Measurements from ENCODE around the gene SLC47A2. TPM values are rescaled to one million over a fixed set of nuclear protein-coding genes. Genes with fewer than 3 reads are reported as not detected.
A peak's percentile ranks its signal among the peaks of the same experiment; 100 is the strongest.
"Not testable (repeated sequence)": the region's sequence is repeated elsewhere in the genome, so short reads cannot be mapped to it uniquely, and the experiment has no call there.

Gene SLC47A2
- polyA plus RNA-seq, 1 donor, result 5.5 TPM

GRCh38 chr17:19707728-19708221 is 8.6 kb downstream of the SLC47A2 start:
- no peak for DNase-seq

GRCh38 chr17:19706791-19707727 is 9.3 kb downstream of the SLC47A2 start:
- DNase-seq, result no peak

GRCh38 chr17:19705771-19706770 is 10.3 kb downstream of the SLC47A2 start:
- no peak for DNase-seq

GRCh38 chr17:19705201-19705600 is 11.2 kb downstream of the SLC47A2 start:
- no peak for DNase-seq

GRCh38 chr17:19703828-19704613 is 12.4 kb downstream of the SLC47A2 start:
- DNase-seq, result no peak

- peak; percentile 69 for DNase-seq
Observed at GRCh38 chr17:19703106-19703827, 13.1 kb downstream of the SLC47A2 start.

- no peak for DNase-seq
Observed at GRCh38 chr17:19702217-19702641, 14.2 kb downstream of the SLC47A2 start.

GRCh38 chr17:19686400-19687090 is 29.8 kb downstream of the SLC47A2 start:
- DNase-seq, result no peak

GRCh38 chr17:19684909-19685580 is 31.3 kb downstream of the SLC47A2 start:
- not testable (repeated sequence) for DNase-seq

- DNase-seq, result no peak
Observed at GRCh38 chr17:19683117-19683516, 33.3 kb downstream of the SLC47A2 start.

GRCh38 chr17:19678581-19679453 is 37.6 kb downstream of the SLC47A2 start:
- no peak for DNase-seq

GRCh38 chr17:19677736-19678379 is 38.5 kb downstream of the SLC47A2 start:
- no peak for DNase-seq

GRCh38 chr17:19676896-19677295 is 39.5 kb downstream of the SLC47A2 start:
- DNase-seq, result no peak

- no peak for DNase-seq
Observed at GRCh38 chr17:19673623-19674022, 42.8 kb downstream of the SLC47A2 start.

- DNase-seq, result peak; percentile 53
Observed at GRCh38 chr17:19672009-19672750, 44.2 kb downstream of the SLC47A2 start.

GRCh38 chr17:19671433-19671832 is 45.0 kb downstream of the SLC47A2 start:
- DNase-seq, result no peak

- DNase-seq, result no peak
Observed at GRCh38 chr17:19670908-19671307, 45.5 kb downstream of the SLC47A2 start.
